Ammon's horn (tissue), 1 donor: ENCODE data around the gene GAB1.

Source experiments
- DNase-seq: peaks from one replicate; pipeline ENCODE4 v3.0.0-alpha.2; 2016; ENCODE audit warnings: low spot score

Gene GAB1

GRCh38 chr4:143489106-143489505, 152.4 kb downstream of the GAB1 start:
- DNase-seq, result no peak

- DNase-seq, result no peak
Measured at GRCh38 chr4:143498021-143498420, 161.3 kb downstream of the GAB1 start.

GRCh38 chr4:143502231-143502630, 165.6 kb downstream of the GAB1 start:
- no peak for DNase-seq

GRCh38 chr4:143506031-143506430, 169.4 kb downstream of the GAB1 start:
- no peak for DNase-seq

- DNase-seq, result no peak
Measured at GRCh38 chr4:143511906-143512305, 175.2 kb downstream of the GAB1 start.

GRCh38 chr4:143512978-143513313, 176.3 kb downstream of the GAB1 start:
- DNase-seq, result no peak

- DNase-seq, result peak; percentile 98
Measured at GRCh38 chr4:143513314-143514168, 176.9 kb downstream of the GAB1 start, which contains the start of gene SMARCA5. TSS of gene SMARCA5 (plus strand) at chr4:143513702. CDS start at chr4:143513925, 223 bp downstream.

- DNase-seq, result no peak
Measured at GRCh38 chr4:143514169-143514495, 177.5 kb downstream of the GAB1 start.

- DNase-seq, result peak; percentile 69
Measured at GRCh38 chr4:143514497-143514896, 177.8 kb downstream of the GAB1 start.

GRCh38 chr4:143514901-143515300, 178.2 kb downstream of the GAB1 start:
- DNase-seq, result no peak

GRCh38 chr4:143515905-143516304, 179.2 kb downstream of the GAB1 start:
- no peak for DNase-seq

GRCh38 chr4:143517764-143518163, 181.1 kb downstream of the GAB1 start:
- DNase-seq, result no peak
